Uterus (tissue), 4 donors: ENCODE data around the gene IRF2BPL. TPM values are rescaled to one million over a fixed set of nuclear protein-coding genes. Genes with fewer than 3 reads are reported as not detected.

Source experiments
- DNase-seq, 2 donors: peaks; one replicate each; pipeline ENCODE4 v3.0.0-alpha.2; 2019 to 2020
- H3K27ac ChIP-seq, 2 donors: fragments of 200-600 bp; sonication (generic); 1 replicate in 1 of 2; 2 replicates in 1 of 2; pipeline ENCODE4 v1.5.1; 2016 to 2018
- H3K27me3 ChIP-seq, 2 donors: fragments of 200-600 bp; sonication (generic); one replicate each; pipeline ENCODE4 v1.5.1; 2018 to 2019; ENCODE audit warnings: control low read depth in 1 of 2
- H3K36me3 ChIP-seq, 2 donors: fragments of 200-600 bp; sonication (generic); one replicate each; pipeline ENCODE4 v1.5.1; 2019; ENCODE audit warnings: control low read depth in 1 of 2
- H3K4me1 ChIP-seq, 2 donors: fragments of 200-600 bp; sonication (generic); one replicate each; pipeline ENCODE4 v1.5.1; 2018 to 2019; ENCODE audit warnings: control low read depth in 1 of 2
- H3K4me3 ChIP-seq, 2 donors: fragments of 200-600 bp; sonication (generic); 1 replicate in 1 of 2; 2 replicates in 1 of 2; pipeline ENCODE4 v1.5.1; 2018 to 2019; ENCODE audit warnings: mild to moderate bottlenecking in 1 of 2
- H3K9me3 ChIP-seq, 2 donors: fragments of 200-600 bp; sonication (generic); one replicate each; pipeline ENCODE4 v1.5.1; 2019; ENCODE audit warnings: control low read depth in 1 of 2
- CTCF ChIP-seq, 4 experiments: fragments of 200-600 bp in 2 of 4; fragments of 450-650 bp in 2 of 4; sonication (generic) in 2 of 4; IDR thresholded peaks; one replicate each; pipeline ENCODE4 v1.5.1; 2016 to 2019; ENCODE audit warnings: antibody characterized with exemption in 4 of 4, mild to moderate bottlenecking in 2 of 4, moderate library complexity in 1 of 4
- POLR2A ChIP-seq, 2 donors: fragments of 450-650 bp; IDR thresholded peaks; one replicate each; pipeline ENCODE4 v1.6.1; 2016; ENCODE audit warnings: antibody characterized with exemption in 2 of 2, mild to moderate bottlenecking in 1 of 2, moderate library complexity in 1 of 2
- intact Hi-C: fragments of 100-400 bp; cut with DNase I; formaldehyde crosslinking; loops from one replicate; pipeline ENCODE4 v1.15.1; 2023; ENCODE audit warnings: low total_unique reads
- total RNA-seq, 4 donors: library from RNA; depleted of rRNA in 3 of 4; stranded (reverse); fragments of >200 nt in 3 of 4; gene quantifications; one replicate each; pipeline versions ENCODE4 v1.1.0 to v1.2.4, GENCODE V29; 2014 to 2023
- donor health status: DM: yes; HTN: yes; CAD: no.

The IRF2BPL gene
- total RNA-seq, 4 donors from 2014 or later: 15.6 to 60.8 (median 36.6) TPM

- Histone ChIP-seq H3K27me3 (no peaks in the 10 kb centered on the region), H3K27ac (peak overlapping the region; percentile 79 to 87), H3K4me3 (no peak overlapping the region), H3K4me1 (peaks cover 0 to 8% of the 10 kb centered on the region in 2 donors), H3K36me3 (no peaks in the 10 kb centered on the region), H3K9me3 (no peaks in the 10 kb centered on the region)
- TF ChIP-seq CTCF (IDR thresholded peaks at IDR 0.05): no peak
- TF ChIP-seq POLR2A (IDR thresholded peaks at IDR 0.05): no peak
- intact Hi-C loops: loop anchor here (5.0 kb wide), 1 partner anchor 192 kb away; no protein-coding TSS in a partner anchor
- no peak for DNase-seq
These were observed 41.0 kb upstream of the IRF2BPL start for GRCh38 chr14:77069551-77069950.

GRCh38 chr14:77068517-77069200 lies 40.2 kb upstream of the IRF2BPL start:
- no peak for DNase-seq
- peak overlapping the region in 1 of 2 donors; percentile 87 for H3K27ac ChIP-seq

GRCh38 chr14:77067632-77068516 lies 39.4 kb upstream of the IRF2BPL start:
- DNase-seq: peak; percentile 69 to 72
- TF ChIP-seq POLR2A (IDR thresholded peaks at IDR 0.05) (no peak), CTCF (IDR thresholded peaks at IDR 0.05) (peak; percentile 82 to 89 (median 84))
- Histone ChIP-seq H3K9me3 (no peaks in the 10 kb centered on the region), H3K4me1 (peaks cover 0 to 8% of the 10 kb centered on the region in 2 donors), H3K27me3 (no peaks in the 10 kb centered on the region), H3K4me3 (no peak overlapping the region), H3K27ac (peak overlapping the region; percentile 5 to 87), H3K36me3 (no peaks in the 10 kb centered on the region)
- intact Hi-C loops: loop anchor here (5.0 kb wide), 1 partner anchor 191 kb away; no protein-coding TSS in a partner anchor

More at GRCh38 chr14:77068517-77069200, 40.2 kb upstream of the IRF2BPL start:
- no peaks in the 10 kb centered on the region for H3K27me3 ChIP-seq
- intact Hi-C loops: loop anchor here (5.0 kb wide), 1 partner anchor 191 kb away; no protein-coding TSS in a partner anchor
- TF ChIP-seq CTCF (IDR thresholded peaks at IDR 0.05): no peak
- TF ChIP-seq POLR2A (IDR thresholded peaks at IDR 0.05): no peak
- H3K36me3 ChIP-seq: no peaks in the 10 kb centered on the region
- no peak overlapping the region for H3K4me3 ChIP-seq
- no peaks in the 10 kb centered on the region for H3K9me3 ChIP-seq
- peaks cover 0 to 8% of the 10 kb centered on the region in 2 donors for H3K4me1 ChIP-seq

GRCh38 chr14:77066578-77067172 lies 38.2 kb upstream of the IRF2BPL start:
- H3K9me3 ChIP-seq: no peaks in the 10 kb centered on the region
- H3K4me1 ChIP-seq: peaks cover 0 to 8% of the 10 kb centered on the region in 2 donors
- no peak overlapping the region for H3K4me3 ChIP-seq
- H3K27me3 ChIP-seq: no peaks in the 10 kb centered on the region
- intact Hi-C loops: loop anchor here (5.0 kb wide), 1 partner anchor 189 kb away; no protein-coding TSS in a partner anchor
- DNase-seq: no peak
- TF ChIP-seq POLR2A (IDR thresholded peaks at IDR 0.05) (no peak), CTCF (IDR thresholded peaks at IDR 0.05) (no peak)
- no peak overlapping the region for H3K27ac ChIP-seq
- no peaks in the 10 kb centered on the region for H3K36me3 ChIP-seq
